Hepatocyte (in vitro differentiated cells): ENCODE data around the gene FKTN. TPM values are rescaled to one million over a fixed set of nuclear protein-coding genes. Genes with fewer than 3 reads are reported as not detected.

ENCODE experiments used
- DNase-seq: peaks from one replicate; pipeline ENCODE4 v3.0.0-alpha.2; 2016; ENCODE audit warnings: low spot score
- H2AFZ ChIP-seq: fragments of 200-600 bp; sonication (generic); 2 replicates; pipeline ENCODE4 v1.6.0; 2016; ENCODE audit warnings: antibody characterized with exemption, mild to moderate bottlenecking
- H3K27ac ChIP-seq: fragments of 200-600 bp; sonication (generic); 2 replicates; pipeline ENCODE4 v1.5.1; 2016; ENCODE audit warnings: mild to moderate bottlenecking
- H3K27me3 ChIP-seq: fragments of 200-600 bp; sonication (generic); 2 replicates; pipeline ENCODE4 v1.6.1; 2016
- H3K36me3 ChIP-seq: fragments of 200-600 bp; sonication (generic); replicated peaks from 2 replicates; pipeline ENCODE4 v1.5.1; 2016; ENCODE audit warnings: low read depth; ENCODE audit not compliant: insufficient read depth
- H3K4me1 ChIP-seq: fragments of 200-600 bp; sonication (generic); 2 replicates; pipeline ENCODE4 v1.5.1; 2016; ENCODE audit warnings: mild to moderate bottlenecking, moderate library complexity; ENCODE audit not compliant: insufficient read depth
- H3K4me2 ChIP-seq: fragments of 200-600 bp; sonication (generic); 2 replicates; pipeline ENCODE4 v1.6.0; 2016
- H3K4me3 ChIP-seq: fragments of 200-600 bp; sonication (generic); 2 replicates; pipeline ENCODE4 v1.5.1; 2016; ENCODE audit warnings: mild to moderate bottlenecking
- H3K79me2 ChIP-seq: fragments of 200-600 bp; sonication (generic); 2 replicates; pipeline ENCODE4 v1.6.0; 2017; ENCODE audit warnings: mild to moderate bottlenecking
- H3K9me2 ChIP-seq: fragments of 200-600 bp; sonication (generic); replicated peaks from 2 replicates; pipeline ENCODE4 v1.6.0; 2017; ENCODE audit warnings: mild to moderate bottlenecking; ENCODE audit not compliant: insufficient read depth
- H3K9me3 ChIP-seq: fragments of 200-600 bp; sonication (generic); 2 replicates; pipeline ENCODE4 v1.5.1; 2016; ENCODE audit warnings: low read depth, mild to moderate bottlenecking
- H4K20me1 ChIP-seq: fragments of 200-600 bp; sonication (generic); 2 replicates; pipeline ENCODE4 v1.6.0; 2016; ENCODE audit warnings: mild to moderate bottlenecking; ENCODE audit not compliant: insufficient read depth, poor library complexity, severe bottlenecking
- CTCF ChIP-seq: fragments of 200-600 bp; sonication (generic); IDR thresholded peaks from 2 replicates; pipeline ENCODE4 v1.5.1; 2016; ENCODE audit warnings: antibody characterized with exemption, mild to moderate bottlenecking; ENCODE audit not compliant: poor library complexity
- EZH2 ChIP-seq: fragments of 200-600 bp; sonication (generic); IDR thresholded peaks from 2 replicates; pipeline ENCODE4 v1.6.1; 2016; ENCODE audit warnings: antibody characterized with exemption, mild to moderate bottlenecking, borderline replicate concordance
- EZH2phosphoT487 ChIP-seq: fragments of 200-600 bp; sonication (generic); IDR thresholded peaks from one replicate; pipeline ENCODE4 v1.6.1; 2018; ENCODE audit warnings: antibody characterized with exemption, mild to moderate bottlenecking, low read depth, moderate library complexity; ENCODE audit not compliant: unreplicated experiment, severe bottlenecking
- WGBS: methylation state at CpG from one replicate; pipeline ENCODE4 v1.1.6; 2016; ENCODE audit warnings: low lambda C conversion rate; ENCODE audit errors: missing lambda C conversion rate; 5-methylcytosine and 5-hydroxymethylcytosine counted together
- polyA plus RNA-seq: library from polyadenylated mRNA; unstranded; fragments of >200 nt; fragmentation: Nextera tagmentation; extraction: Ambion mirVana; gene quantifications from 2 replicates; pipeline ENCODE4 v1.2.1, GENCODE V29; 2016
- total RNA-seq: library from RNA; depleted of rRNA; stranded (reverse); fragments of >200 nt; gene quantifications from 2 replicates; pipeline ENCODE4 v1.2.3, GENCODE V29; 2014

Gene FKTN
- total and polyA plus RNA-seq, 2 experiments from 2014 or later = 1.8 to 27.1 TPM

- 84% methylated on average over 4 of the region's 4 CpGs for WGBS
These were observed 80.0 kb downstream of the FKTN start for GRCh38 chr9:105637787-105638395.

GRCh38 chr9:105639936-105640335, 82.0 kb downstream of the FKTN start:
- no peaks in the 10 kb centered on the region for H3K27me3 ChIP-seq
- no peak overlapping the region for H3K27ac ChIP-seq
- H3K79me2 ChIP-seq = no peaks in the 10 kb centered on the region
- no peaks in the 10 kb centered on the region for H3K36me3 ChIP-seq
- DNase-seq = no peak
- H4K20me1 ChIP-seq = no peaks in the 10 kb centered on the region
- H3K4me3 ChIP-seq = no peak overlapping the region
- no peak overlapping the region for H2AFZ ChIP-seq
- H3K9me3 ChIP-seq = no peaks in the 10 kb centered on the region
- H3K4me2 ChIP-seq = no peak overlapping the region
- no peaks in the 10 kb centered on the region for H3K4me1 ChIP-seq
- TF ChIP-seq EZH2phosphoT487 (no peak), CTCF (no peak), EZH2 (no peak)
- H3K9me2 ChIP-seq = no peaks in the 10 kb centered on the region

More at GRCh38 chr9:105637787-105638395, 80.0 kb downstream of the FKTN start:
- no peaks in the 10 kb centered on the region for H4K20me1 ChIP-seq
- H3K27me3 ChIP-seq = no peaks in the 10 kb centered on the region
- H2AFZ ChIP-seq = no peak overlapping the region
- H3K36me3 ChIP-seq = no peaks in the 10 kb centered on the region
- no peaks in the 10 kb centered on the region for H3K9me3 ChIP-seq
- TF ChIP-seq CTCF (peak; percentile 42), EZH2phosphoT487 (no peak)
- H3K4me3 ChIP-seq = no peak overlapping the region
- H3K4me2 ChIP-seq = no peak overlapping the region
- H3K27ac ChIP-seq = no peak overlapping the region
- no peak for DNase-seq
- no peaks in the 10 kb centered on the region for H3K9me2 ChIP-seq
- H3K4me1 ChIP-seq = no peaks in the 10 kb centered on the region
- H3K79me2 ChIP-seq = no peaks in the 10 kb centered on the region

GRCh38 chr9:105643795-105644194, 85.9 kb downstream of the FKTN start:
- no peaks in the 10 kb centered on the region for H3K4me1 ChIP-seq
- no peak overlapping the region for H2AFZ ChIP-seq
- H4K20me1 ChIP-seq = no peaks in the 10 kb centered on the region
- H3K27me3 ChIP-seq = no peaks in the 10 kb centered on the region
- no peaks in the 10 kb centered on the region for H3K79me2 ChIP-seq
- H3K4me2 ChIP-seq = no peak overlapping the region
- DNase-seq = no peak
- no peak overlapping the region for H3K4me3 ChIP-seq
- H3K9me2 ChIP-seq = no peaks in the 10 kb centered on the region
- no peak overlapping the region for H3K27ac ChIP-seq
- no peaks in the 10 kb centered on the region for H3K36me3 ChIP-seq
- no peaks in the 10 kb centered on the region for H3K9me3 ChIP-seq
- TF ChIP-seq EZH2 = no peak
- no peak for TF ChIP-seq CTCF
- no peak for TF ChIP-seq EZH2phosphoT487
